H1 (cell line): ENCODE results near the gene BAX.

Source experiments
- POLR2A ChIP-seq, 2 experiments: IDR thresholded peaks; 1 replicate in 1 of 2; 2 replicates in 1 of 2; pipeline ENCODE4 v1.6.1; 2011; ENCODE audit warnings: low read depth in 2 of 2, low read length in 2 of 2, mild to moderate bottlenecking in 2 of 2; ENCODE audit errors: control extremely low read depth in 1 of 2
- RAD21 ChIP-seq, 2 experiments: IDR thresholded peaks in 1 of 2; conservative IDR thresholded peaks in 1 of 2; 2 replicates each; pipeline ENCODE4 v1.6.1; 2011; ENCODE audit warnings: low read depth in 2 of 2, low read length in 2 of 2, improper control_type of control experiment in 1 of 2, inconsistent platforms in 1 of 2, mild to moderate bottlenecking in 1 of 2, moderate library complexity in 1 of 2
- TAF1 ChIP-seq: IDR thresholded peaks from 2 replicates; pipeline ENCODE4 v1.6.1; 2011; ENCODE audit warnings: mild to moderate bottlenecking, low read depth, low read length

GRCh38 chr19:48950830-48951519, 3.7 kb upstream of the BAX start:
- TF ChIP-seq RAD21 (IDR thresholded peaks at IDR 0.05 in 1 of 2, conservative IDR thresholded peaks at IDR 0.05 in 1 of 2; ENCODE audit: low read depth in 2 of 2, low read length in 2 of 2) (no peak), POLR2A (IDR thresholded peaks at IDR 0.05; ENCODE audit: control extremely low read depth in 1 of 2, low read depth in 2 of 2, low read length in 2 of 2) (no peak), TAF1 (no peak)
